Stimulated activated naive CD8-positive, alpha-beta T cell treated with anti-CD3 and anti-CD28 coated beads, Interleukin-15, Interleukin-2, amounts not matched to agents 100 U/mL and 50 U/mL, for 24 hours (primary cell): ENCODE results near the gene BDH1.

Experiments used
- ATAC-seq: fragments of 150-1000 bp; cut with Tn5 transposase; one replicate; pipeline ENCODE4 v1.10.0; 2021
- DNase-seq: peaks from one replicate; pipeline ENCODE4 v3.0.0; 2021

Gene BDH1

DNA sequence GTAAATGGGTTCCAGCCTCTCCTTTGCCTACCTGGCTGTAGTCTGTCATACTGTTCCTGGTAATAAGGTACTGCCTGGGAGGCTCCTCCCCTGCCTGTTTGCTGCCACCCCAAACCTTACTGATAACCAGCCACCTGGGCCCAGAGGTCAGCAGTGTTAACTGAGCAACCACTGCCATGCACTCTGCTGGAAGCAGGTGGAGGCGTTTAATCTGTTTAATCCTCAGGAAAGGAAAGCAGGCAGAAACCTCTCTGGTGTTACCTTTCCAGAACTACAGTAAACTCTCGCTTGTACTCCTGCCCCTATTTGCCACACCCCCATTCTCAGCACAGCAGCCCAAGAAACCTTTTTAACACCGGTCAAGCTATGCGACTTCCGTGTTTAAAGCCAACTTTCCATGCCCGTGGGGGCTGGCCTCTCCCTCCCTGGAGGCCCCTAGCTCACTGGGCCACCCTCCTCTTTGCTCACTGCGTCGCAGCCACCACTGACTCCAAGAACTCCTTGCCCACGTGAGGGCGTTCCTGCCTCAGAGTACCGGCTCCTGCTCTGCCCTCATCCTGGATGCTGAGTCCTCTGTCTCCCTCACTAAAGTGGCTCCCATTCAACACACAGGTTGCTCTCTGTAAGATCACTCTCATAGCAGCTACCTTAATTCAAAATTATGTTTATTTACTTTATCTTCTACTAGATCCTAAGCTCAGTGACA, 8.3 kb downstream of the BDH1 start:
- DNase-seq = no peak
- ATAC-seq = no peak

DNA sequence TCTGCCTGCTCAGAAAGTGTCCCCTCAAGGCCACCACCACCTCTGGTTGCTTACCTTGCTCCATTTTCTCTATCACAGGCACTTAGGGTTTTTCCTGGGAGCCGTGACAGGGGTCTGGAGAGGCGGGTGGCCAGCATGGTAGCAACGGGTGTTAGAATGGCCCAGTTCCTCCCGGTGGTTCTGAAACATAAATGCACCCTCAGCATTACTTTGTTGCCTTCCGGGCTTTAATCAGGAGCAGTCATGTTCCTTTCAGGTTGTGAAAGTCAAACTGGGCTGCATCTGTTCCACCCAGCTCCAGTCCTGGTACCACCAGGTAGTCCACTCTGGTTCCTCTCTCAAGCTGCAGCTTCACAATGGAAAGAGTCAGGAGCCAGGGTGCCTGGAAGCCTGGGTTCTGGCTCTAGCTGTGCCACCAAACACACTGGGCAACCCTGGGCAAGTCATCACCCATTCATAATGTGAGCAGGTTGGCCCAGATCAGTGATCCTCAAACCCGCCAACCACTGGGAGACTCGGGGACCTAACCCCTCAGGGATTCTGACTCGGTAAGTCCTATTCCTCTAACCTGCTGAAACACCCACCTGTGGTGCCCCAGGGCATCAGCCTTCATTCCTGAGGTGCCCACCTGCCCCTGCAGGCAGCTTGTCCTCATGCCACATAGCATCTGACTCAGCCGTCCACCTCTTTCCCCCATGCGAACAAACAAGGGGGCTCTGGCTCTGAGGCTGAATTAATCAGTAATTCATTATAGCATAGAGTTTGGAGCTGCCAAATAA, 9.3 kb downstream of the BDH1 start:
- no peak for ATAC-seq

GRCh38 chr3:197545571-197545970, 10.2 kb downstream of the BDH1 start:
- DNase-seq (no peak), ATAC-seq (no peak)

More for the DNA sequence above, 9.3 kb downstream of the BDH1 start:
- DNase-seq = no peak

- no peak for ATAC-seq
- no peak for DNase-seq
Measured at GRCh38 chr3:197545101-197545500, 10.7 kb downstream of the BDH1 start.

DNA sequence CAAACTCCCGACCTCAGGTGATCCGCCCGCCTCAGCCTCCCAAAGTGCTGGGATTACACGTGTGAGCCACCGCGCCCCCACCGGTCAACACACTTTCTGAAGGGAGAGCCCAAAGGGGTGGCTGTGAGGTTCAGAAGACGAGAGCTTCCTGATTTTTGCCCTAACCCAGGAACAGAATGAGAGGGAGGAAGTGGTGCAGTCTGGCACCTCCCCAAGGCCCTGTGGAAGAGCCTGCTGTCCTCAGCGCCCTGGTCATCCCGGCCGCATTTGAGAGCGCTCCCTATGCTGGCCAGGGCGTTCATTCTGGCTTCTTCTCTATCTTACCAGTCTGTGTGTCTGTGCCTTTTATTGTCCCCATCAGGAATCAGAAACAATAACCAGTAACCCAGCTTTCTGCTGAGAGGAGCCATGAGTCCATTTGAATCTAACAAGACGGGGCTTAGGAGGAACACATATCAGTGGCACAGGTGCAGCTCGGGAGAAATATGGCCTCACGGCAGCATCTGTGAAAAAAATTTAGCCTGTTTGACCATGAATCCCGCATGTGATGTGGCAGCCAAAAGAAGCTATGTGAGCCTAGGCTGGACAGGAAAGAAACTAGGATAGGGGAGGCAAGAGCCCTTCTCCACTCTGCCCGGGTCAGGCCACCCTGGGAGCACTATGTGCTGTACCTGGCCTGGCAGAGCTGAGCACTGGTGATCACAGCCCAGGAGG, 12.9 kb downstream of the BDH1 start:
- no peak for DNase-seq
- no peak for ATAC-seq

- DNase-seq = no peak
- no peak for ATAC-seq
Measured at GRCh38 chr3:197541756-197542539, 13.8 kb downstream of the BDH1 start.

DNA sequence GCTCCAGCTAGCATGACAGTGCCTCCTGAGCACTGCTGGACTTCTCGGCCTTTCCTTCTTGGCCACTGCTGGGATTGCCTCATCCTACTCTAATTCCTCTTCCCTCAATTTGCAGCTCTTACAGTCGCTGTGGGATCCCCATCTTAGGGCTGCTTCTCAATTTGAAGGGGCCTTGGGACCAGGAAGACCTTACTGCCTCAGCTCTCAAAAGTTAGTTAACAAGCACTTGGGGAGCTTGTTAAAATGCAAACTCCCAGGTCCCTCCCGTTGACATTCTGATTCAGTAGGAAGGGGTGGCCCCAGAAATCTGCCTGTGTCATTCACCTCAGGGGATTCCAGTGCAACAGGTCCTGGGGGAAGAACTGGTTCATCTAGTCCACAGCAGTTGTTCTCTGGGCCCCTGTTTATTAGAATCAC, 14.8 kb downstream of the BDH1 start:
- no peak for DNase-seq
- ATAC-seq = no peak

DNA sequence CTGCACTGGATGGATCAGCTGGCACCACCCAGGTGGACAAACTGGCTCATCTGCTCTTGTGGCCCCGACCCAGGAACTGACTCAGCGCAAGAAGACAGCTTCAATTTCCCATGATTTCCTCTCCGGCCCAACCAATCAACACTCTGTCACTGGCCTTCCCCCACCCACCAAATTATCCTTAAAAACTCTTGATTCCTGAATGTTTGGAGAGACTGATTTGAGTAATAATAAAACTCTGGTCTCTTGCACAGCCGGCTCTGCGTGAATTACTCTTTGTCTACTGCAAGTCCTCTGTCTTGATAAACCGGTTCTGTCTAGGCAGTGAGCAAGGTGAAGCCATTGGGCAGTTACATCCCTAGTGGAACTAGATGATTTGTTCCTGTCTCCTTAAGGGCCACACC, 16.1 kb downstream of the BDH1 start:
- DNase-seq (no peak), ATAC-seq (no peak)

DNA sequence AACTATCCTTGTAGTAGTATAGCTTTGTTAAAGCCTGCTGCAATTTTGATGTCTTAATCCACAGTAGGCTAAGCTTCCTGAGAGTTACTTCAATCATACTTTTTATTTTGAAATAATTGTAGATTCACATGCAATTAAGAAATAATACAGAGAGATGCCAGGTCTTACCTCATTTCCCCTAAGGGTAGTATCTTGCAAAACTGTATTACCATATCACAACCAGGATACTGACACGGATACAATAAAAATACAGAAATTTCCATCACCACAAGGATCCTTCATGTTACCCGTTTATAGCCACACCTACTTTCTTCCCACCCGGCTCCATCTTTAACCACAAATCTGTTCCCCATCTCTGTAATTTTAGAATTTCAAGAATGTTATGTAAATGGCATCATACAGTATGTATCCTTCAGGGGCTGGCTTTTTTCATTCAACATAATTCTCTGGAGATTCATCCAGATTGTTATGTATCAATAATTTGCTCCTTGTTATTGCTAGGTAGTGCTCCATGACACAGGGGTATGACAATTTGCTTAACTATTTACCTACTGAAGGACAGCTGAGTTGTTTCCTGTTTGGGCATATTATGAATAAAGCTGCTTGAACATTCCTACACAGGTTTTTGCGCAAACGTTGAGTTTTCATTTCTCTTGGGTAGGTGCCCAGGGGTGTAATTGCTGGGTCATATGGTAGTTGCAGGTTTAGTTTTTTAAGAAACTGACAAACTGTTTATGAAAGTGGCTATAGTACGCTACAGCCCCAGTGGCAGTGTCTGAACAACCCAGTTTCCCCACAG, 21.6 kb downstream of the BDH1 start:
- ATAC-seq = no peak
- no peak for DNase-seq

DNA sequence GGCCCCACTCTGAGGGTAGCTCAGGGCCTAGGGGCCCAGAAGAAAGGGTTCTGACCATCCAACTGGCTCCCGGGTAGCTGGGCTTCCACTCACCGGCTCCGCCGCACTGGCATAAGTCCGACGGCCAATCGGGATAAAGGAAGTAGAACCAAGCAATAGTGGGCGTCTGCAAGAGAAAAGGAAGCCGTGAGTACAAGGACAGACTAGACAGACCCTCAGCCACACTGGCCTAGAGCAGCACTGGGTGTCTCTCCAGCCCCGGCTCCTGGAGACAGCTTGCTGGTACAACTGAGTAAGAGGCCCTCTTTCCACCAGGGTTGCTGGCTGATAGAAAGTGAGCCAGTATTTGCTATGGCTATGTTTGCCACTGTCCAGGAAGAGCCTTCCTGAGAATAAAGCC, 22.4 kb downstream of the BDH1 start:
- ATAC-seq = no peak
- DNase-seq = no peak

GRCh38 chr3:197532388-197532787, 23.4 kb downstream of the BDH1 start:
- ATAC-seq = no peak

GRCh38 chr3:197528190-197528589, 27.6 kb downstream of the BDH1 start:
- ATAC-seq = no peak
- DNase-seq = no peak

More at GRCh38 chr3:197532388-197532787, 23.4 kb downstream of the BDH1 start:
- DNase-seq = no peak

DNA sequence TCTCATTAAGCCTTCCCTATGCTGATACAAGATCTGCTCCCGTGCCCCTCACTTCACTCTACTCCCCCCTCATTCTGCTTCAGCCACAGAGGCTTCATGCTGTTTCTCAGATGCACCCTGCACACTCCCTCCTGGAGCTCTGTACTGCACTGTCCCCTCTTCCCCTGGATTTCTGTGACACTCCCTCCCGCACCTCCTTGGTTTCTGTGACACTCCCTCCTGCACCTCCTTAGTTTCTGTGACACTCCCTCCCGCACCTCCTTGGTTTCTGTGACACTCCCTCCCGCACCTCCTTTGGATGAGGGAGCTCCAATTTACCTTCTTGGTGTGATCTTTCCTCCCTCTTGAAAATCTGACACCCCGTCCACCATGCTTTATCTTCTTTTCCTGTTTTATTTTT, 28.2 kb downstream of the BDH1 start:
- ATAC-seq (no peak), DNase-seq (no peak)

GRCh38 chr3:197525706-197526105, 30.1 kb downstream of the BDH1 start:
- no peak for ATAC-seq
- DNase-seq = no peak

DNA sequence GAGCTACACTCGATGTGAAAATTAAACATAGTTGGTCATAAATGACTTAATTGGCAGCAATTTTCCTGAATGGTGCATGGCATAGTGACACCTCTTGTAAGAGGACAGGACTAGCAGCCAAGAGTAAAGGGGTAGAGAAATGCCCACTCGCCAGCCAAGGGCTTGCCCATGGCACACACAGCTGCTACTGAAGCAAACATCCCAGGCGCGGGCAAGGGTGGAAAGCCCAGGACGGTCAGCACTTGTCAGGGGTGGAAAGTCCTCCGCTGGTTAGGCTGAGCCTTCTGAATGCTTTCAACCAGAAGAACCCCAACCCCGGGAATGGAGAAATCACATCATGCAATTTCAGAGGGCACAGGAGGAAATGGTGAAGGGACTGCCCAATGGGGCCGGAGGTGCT, 31.6 kb downstream of the BDH1 start:
- DNase-seq = no peak
- ATAC-seq = no peak

DNA sequence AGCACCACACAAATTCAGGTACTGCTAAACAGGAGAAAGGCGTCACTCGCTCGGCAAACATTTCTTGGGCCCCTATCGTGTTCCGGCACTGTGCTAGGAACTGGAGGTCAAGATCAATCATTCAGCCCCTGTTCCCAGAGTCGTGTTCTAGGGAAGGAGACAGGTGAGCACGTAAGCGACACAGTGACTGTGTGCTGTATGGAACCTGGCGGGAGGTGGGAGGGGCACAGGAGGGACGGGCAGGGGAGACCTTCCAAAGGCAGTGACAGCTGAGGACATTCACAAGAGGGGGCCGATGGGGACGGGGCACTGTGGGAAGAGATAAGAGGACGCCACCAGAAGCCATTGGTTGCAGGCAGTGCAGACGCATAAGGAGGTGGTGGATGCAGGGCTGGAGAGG, 32.2 kb downstream of the BDH1 start:
- ATAC-seq (no peak), DNase-seq (no peak)

GRCh38 chr3:197522881-197523441, 32.8 kb downstream of the BDH1 start:
- DNase-seq (no peak), ATAC-seq (no peak)

DNA sequence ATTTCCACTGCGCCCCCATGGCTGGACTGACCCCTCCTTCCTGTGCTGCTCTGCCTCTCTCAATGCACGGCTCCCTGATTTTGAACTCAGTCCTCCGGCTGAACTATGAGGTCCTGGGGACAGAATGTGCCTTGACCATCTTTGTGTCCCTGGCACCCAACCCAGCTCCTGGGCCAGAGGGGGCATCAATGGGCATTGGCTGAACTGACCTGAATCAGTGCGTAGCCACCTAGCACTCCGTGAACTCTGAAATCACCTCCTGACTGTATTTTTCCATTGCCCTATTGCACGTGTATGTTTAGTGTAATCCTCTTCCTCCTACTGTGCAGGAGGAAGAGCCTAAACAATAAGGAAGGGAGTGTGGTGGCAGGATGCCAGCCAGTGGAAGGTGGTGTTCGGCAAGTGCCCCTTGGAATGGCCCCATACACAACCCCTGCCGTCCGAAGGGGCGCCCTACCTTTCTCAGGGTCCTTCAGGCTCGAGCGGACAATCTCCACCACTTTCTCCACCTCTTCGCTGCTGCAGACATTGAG, 33.5 kb downstream of the BDH1 start:
- ATAC-seq (no peak), DNase-seq (no peak)

- no peak for ATAC-seq
Measured at GRCh38 chr3:197521277-197522182, 34.2 kb downstream of the BDH1 start.

More at GRCh38 chr3:197521277-197522182, 34.2 kb downstream of the BDH1 start:
- no peak for DNase-seq
